ENCODE results near the gene ATP2B1.

Gene ATP2B1

GRCh38 chr12:89546151-89546550, 162.5 kb downstream of the ATP2B1 start:
- in situ Hi-C loops (cut with HindIII; ENCODE audit: low sequenced_read_pairs): no loop called here

GRCh38 chr12:89544681-89545184, 163.9 kb downstream of the ATP2B1 start:
- in situ Hi-C loops (cut with HindIII; ENCODE audit: low sequenced_read_pairs): no loop called here

GRCh38 chr12:89544022-89544421, 164.6 kb downstream of the ATP2B1 start:
- in situ Hi-C loops (cut with HindIII; ENCODE audit: low sequenced_read_pairs): no loop called here

- in situ Hi-C loops (cut with HindIII; ENCODE audit: low sequenced_read_pairs): no loop called here
Observed at GRCh38 chr12:89542912-89543592, 165.6 kb downstream of the ATP2B1 start.

- in situ Hi-C loops (cut with HindIII; ENCODE audit: low sequenced_read_pairs): no loop called here
Observed at GRCh38 chr12:89542236-89542635, 166.4 kb downstream of the ATP2B1 start.

- in situ Hi-C loops (cut with HindIII; ENCODE audit: low sequenced_read_pairs): no loop called here
Observed at GRCh38 chr12:89540586-89540985, 168.1 kb downstream of the ATP2B1 start.

- in situ Hi-C loops (cut with HindIII; ENCODE audit: low sequenced_read_pairs): no loop called here
Observed at GRCh38 chr12:89539426-89540223, 169.0 kb downstream of the ATP2B1 start.

GRCh38 chr12:89538897-89539296, 169.7 kb downstream of the ATP2B1 start:
- in situ Hi-C loops (cut with HindIII; ENCODE audit: low sequenced_read_pairs): no loop called here

Measured in endothelial cell of hepatic sinusoid (primary cell).